H9 (cell line): ENCODE results near the gene BRF1. TPM values are rescaled to one million over a fixed set of nuclear protein-coding genes. Genes with fewer than 3 reads are reported as not detected.

ENCODE experiments used
- DNase-seq: peaks from one replicate; pipeline ENCODE4 v3.0.0-alpha.2; 2017
- H2AFZ ChIP-seq: one replicate; pipeline ENCODE4 v1.6.1; 2013; ENCODE audit warnings: mild to moderate bottlenecking, low read length, control low read depth, moderate library complexity
- H2AK5ac ChIP-seq: 2 replicates; pipeline ENCODE4 v1.6.1; 2013; ENCODE audit warnings: low read length, control low read depth, mixed read lengths; ENCODE audit not compliant: insufficient read length
- H2BK120ac ChIP-seq: one replicate; pipeline ENCODE4 v1.6.1; 2013; ENCODE audit warnings: low read depth, mild to moderate bottlenecking, low read length, control low read depth, inconsistent platforms; ENCODE audit not compliant: poor library complexity, severe bottlenecking
- H2BK12ac ChIP-seq: 2 replicates; pipeline ENCODE4 v1.6.1; 2013; ENCODE audit warnings: low read length, control low read depth, mixed read lengths, low read depth; ENCODE audit not compliant: insufficient read length
- H2BK15ac ChIP-seq: 2 replicates; pipeline ENCODE4 v1.6.1; 2013; ENCODE audit warnings: low read depth, low read length, control low read depth
- H2BK20ac ChIP-seq: one replicate; pipeline ENCODE4 v1.6.1; 2013; ENCODE audit warnings: low read depth, mild to moderate bottlenecking, low read length, control low read depth, inconsistent platforms; ENCODE audit not compliant: poor library complexity, severe bottlenecking
- H2BK5ac ChIP-seq: 2 replicates; pipeline ENCODE4 v1.6.1; 2013; ENCODE audit warnings: low read length, control low read depth, mixed read lengths; ENCODE audit not compliant: insufficient read length
- H3K14ac ChIP-seq: 2 replicates; pipeline ENCODE4 v1.6.1; 2013; ENCODE audit warnings: low read length, control low read depth; ENCODE audit not compliant: insufficient read depth
- H3K18ac ChIP-seq: 2 replicates; pipeline ENCODE4 v1.6.1; 2013; ENCODE audit warnings: low read depth, mild to moderate bottlenecking, mixed read lengths, low read length, control low read depth; ENCODE audit not compliant: insufficient read length
- H3K23ac ChIP-seq: 2 replicates; pipeline ENCODE4 v1.6.1; 2013; ENCODE audit warnings: low read length, control low read depth, mixed read lengths, low read depth; ENCODE audit not compliant: insufficient read length
- H3K23me2 ChIP-seq: 2 replicates; pipeline ENCODE4 v1.6.1; 2013; ENCODE audit warnings: low read depth, mild to moderate bottlenecking, mixed read lengths, low read length, control low read depth; ENCODE audit not compliant: insufficient read length, poor library complexity, severe bottlenecking
- H3K27ac ChIP-seq: 2 replicates; pipeline ENCODE4 v1.5.1; 2013; ENCODE audit warnings: low read length, control low read depth, mixed read lengths, low read depth; ENCODE audit not compliant: insufficient read length
- H3K27me3 ChIP-seq: 2 replicates; pipeline ENCODE4 v1.6.1; 2013; ENCODE audit warnings: low read length, control low read depth, inconsistent platforms; ENCODE audit not compliant: insufficient read depth
- H3K4ac ChIP-seq: 2 replicates; pipeline ENCODE4 v1.6.1; 2013; ENCODE audit warnings: low read depth, mild to moderate bottlenecking, control low read depth, inconsistent platforms, low read length, moderate library complexity
- H3K4me1 ChIP-seq: 2 replicates; pipeline ENCODE4 v1.6.1; 2013; ENCODE audit warnings: low read length, control low read depth, inconsistent platforms; ENCODE audit not compliant: insufficient read depth
- H3K4me2 ChIP-seq: 2 replicates; pipeline ENCODE4 v1.6.1; 2013; ENCODE audit warnings: low read length, control low read depth, mixed read lengths; ENCODE audit not compliant: insufficient read length, insufficient read depth
- H3K56ac ChIP-seq: 2 replicates; pipeline ENCODE4 v1.6.1; 2013; ENCODE audit warnings: low read depth, mild to moderate bottlenecking, mixed read lengths, low read length, control low read depth; ENCODE audit not compliant: insufficient read length
- H3K79me1 ChIP-seq: 2 replicates; pipeline ENCODE4 v1.6.1; 2013; ENCODE audit warnings: low read depth, mild to moderate bottlenecking, moderate library complexity, low read length, control low read depth, inconsistent platforms; ENCODE audit not compliant: insufficient read depth, poor library complexity, severe bottlenecking
- H3K79me2 ChIP-seq: 2 replicates; pipeline ENCODE4 v1.6.1; 2013; ENCODE audit warnings: low read length, control low read depth, inconsistent platforms; ENCODE audit not compliant: insufficient read depth
- H3K9ac ChIP-seq: 2 replicates; pipeline ENCODE4 v1.6.1; 2013; ENCODE audit warnings: low read length, control low read depth, mixed read lengths; ENCODE audit not compliant: insufficient read length; ENCODE audit errors: extremely low read depth
- H3K9me3 ChIP-seq: one replicate; pipeline ENCODE4 v1.6.1; 2013; ENCODE audit warnings: low read depth, low read length, inconsistent platforms; ENCODE audit not compliant: control insufficient read depth
- H3T11ph ChIP-seq: one replicate; pipeline ENCODE4 v1.6.1; 2013; ENCODE audit warnings: mild to moderate bottlenecking, low read length, control low read depth, inconsistent platforms
- H4K20me1 ChIP-seq: one replicate; pipeline ENCODE4 v1.6.1; 2013; ENCODE audit not compliant: control insufficient read depth, insufficient read length, insufficient read depth
- H4K5ac ChIP-seq: 2 replicates; pipeline ENCODE4 v1.6.1; 2013; ENCODE audit warnings: low read depth, mild to moderate bottlenecking, mixed read lengths, low read length, control low read depth; ENCODE audit not compliant: insufficient read length
- H4K8ac ChIP-seq: replicated peaks from 2 replicates; pipeline ENCODE4 v1.6.1; 2013; ENCODE audit warnings: low read length, control low read depth, mixed read lengths, low read depth; ENCODE audit not compliant: insufficient read length
- H4K91ac ChIP-seq: 2 replicates; pipeline ENCODE4 v1.6.1; 2013; ENCODE audit warnings: low read depth, mild to moderate bottlenecking, moderate library complexity, mixed read lengths, low read length, control low read depth; ENCODE audit not compliant: insufficient read length
- H3K27ac Mint-ChIP-seq, 3 experiments: 2 replicates in 2 of 3; 3 replicates in 1 of 3; pipeline ENCODE4 v1.8.0; 2020 to 2021; ENCODE audit warnings: mixed read lengths in 3 of 3, mild to moderate bottlenecking in 1 of 3, moderate library complexity in 1 of 3
- H3K27me3 Mint-ChIP-seq: 2 replicates; pipeline ENCODE4 v1.8.0; 2021; ENCODE audit warnings: low read depth, mild to moderate bottlenecking, moderate library complexity, mixed read lengths
- H3K36me3 Mint-ChIP-seq, 3 experiments: 2 replicates in 2 of 3; 3 replicates in 1 of 3; pipeline ENCODE4 v1.8.0; 2020 to 2021; ENCODE audit warnings: low read depth in 3 of 3, mixed read lengths in 3 of 3; ENCODE audit not compliant: insufficient read depth in 1 of 3
- H3K4me1 Mint-ChIP-seq, 2 experiments: 2 replicates each; pipeline ENCODE4 v1.8.0; 2020; ENCODE audit warnings: mixed read lengths in 2 of 2
- H3K4me3 Mint-ChIP-seq, 2 experiments: 2 replicates in 1 of 2; 3 replicates in 1 of 2; pipeline ENCODE4 v1.8.0; 2020 to 2021; ENCODE audit warnings: mild to moderate bottlenecking in 2 of 2, mixed read lengths in 2 of 2, moderate library complexity in 1 of 2
- H3K9me3 Mint-ChIP-seq, 2 experiments: 2 replicates in 1 of 2; 3 replicates in 1 of 2; pipeline ENCODE4 v1.8.0; 2020; ENCODE audit warnings: mild to moderate bottlenecking in 2 of 2, mixed read lengths in 2 of 2, moderate library complexity in 1 of 2
- CTCF ChIP-seq: fragments of 200-600 bp; sonication (generic); conservative IDR thresholded peaks from 3 replicates; pipeline ENCODE4 v1.8.0; 2021; ENCODE audit warnings: antibody characterized with exemption, mild to moderate bottlenecking
- WGBS: extraction: QIAGEN DNeasy Blood & Tissue Kit; methylation state at CpG from one replicate; pipeline ENCODE4 v1.1.7; 2013; ENCODE audit warnings: missing lambda C conversion rate, low lambda C conversion rate, mixed read lengths; ENCODE audit not compliant: insufficient read length; ENCODE audit errors: extremely low coverage; 5-methylcytosine and 5-hydroxymethylcytosine counted together
- total RNA-seq: library from RNA; stranded (reverse); gene quantifications from 2 replicates; pipeline ENCODE4 v1.2.1, GENCODE V29; 2021

Gene BRF1
- total RNA-seq, 1 experiment from 2014 or later = 28.3 TPM

- H3K4me3 Mint-ChIP-seq = peak overlapping the region; percentile 82 to 90
- no peaks in the 10 kb centered on the region for H3K9me3 Mint-ChIP-seq
- Histone ChIP-seq H3K23me2 (peaks cover 8% of the 10 kb centered on the region), H2BK20ac (no peak overlapping the region), H3K4me2 (peak overlapping the region; percentile 61), H3K4me1 (no peaks in the 10 kb centered on the region; the same call in 1 of the 2 replicates), H3K56ac (no peak overlapping the region), H3K9me3 (no peaks in the 10 kb centered on the region), H2AK5ac (no peak overlapping the region), H4K8ac (no peak overlapping the region), H2BK15ac (no peak overlapping the region), H4K91ac (no peak overlapping the region), H2BK12ac (no peak overlapping the region), H3K27me3 (no peaks in the 10 kb centered on the region), H2BK120ac (no peak overlapping the region), H2BK5ac (no peak overlapping the region), H3K23ac (no peak overlapping the region), H3K4ac (no peak overlapping the region), H3K79me1 (peaks cover 5% of the 10 kb centered on the region), H3K79me2 (peaks cover 12% of the 10 kb centered on the region; the same call in 1 of the 2 replicates), H4K5ac (no peak overlapping the region), H3K14ac (no peak overlapping the region), H3K27ac (no peak overlapping the region), H4K20me1 (peaks cover 7% of the 10 kb centered on the region), H3T11ph (no peak overlapping the region), H3K18ac (no peak overlapping the region), H3K9ac (no peak overlapping the region), H2AFZ (no peak overlapping the region)
- WGBS = no CpG with 5 or more reads among the region's 54 CpGs
- peaks cover 11% of the 10 kb centered on the region for H3K27me3 Mint-ChIP-seq
- TF ChIP-seq CTCF = no peak
- H3K36me3 Mint-ChIP-seq = peaks cover 0 to 4% (median 0%) of the 10 kb centered on the region in 3 experiments; a peak in 3 of 7 replicates
- no peak overlapping the region for H3K27ac Mint-ChIP-seq
- H3K4me1 Mint-ChIP-seq = peaks cover 19 to 26% of the 10 kb centered on the region in 2 experiments
- peak; percentile 57 for DNase-seq
These were observed 14.5 kb upstream of the BRF1 start for GRCh38 chr14:105315211-105315721.
